GM21447 (cell line): ENCODE measurements around the gene MDM2.
"Not testable (repeated sequence)": the region's sequence is repeated elsewhere in the genome, so short reads cannot be mapped to it uniquely, and the experiment has no call there.

Experiments used
- ATAC-seq: cut with Tn5 transposase; IDR thresholded peaks from one replicate; pipeline ENCODE4 v1.9.1; 2021; ENCODE audit not compliant: unreplicated experiment

The MDM2 gene

DNA sequence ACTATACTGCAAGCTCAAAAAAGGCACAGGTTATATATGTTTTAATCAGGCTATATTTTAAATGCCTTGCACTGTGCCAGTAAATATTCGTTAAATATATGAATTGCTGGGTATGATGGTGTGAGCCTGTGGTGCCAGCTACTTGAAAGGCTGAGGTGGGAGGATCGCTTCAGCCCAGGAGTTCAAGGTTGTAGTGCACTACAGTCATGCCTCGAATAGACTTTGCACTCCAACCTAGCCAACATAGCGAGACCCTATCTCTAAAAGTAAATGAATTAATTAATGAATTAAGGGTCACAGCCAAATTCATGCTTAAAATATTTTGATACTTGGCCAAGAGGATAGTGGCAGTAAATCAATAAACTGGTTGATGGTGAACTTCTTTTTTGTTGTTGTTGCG lies 22.2 kb upstream of the MDM2 start:
- no peak for ATAC-seq

DNA sequence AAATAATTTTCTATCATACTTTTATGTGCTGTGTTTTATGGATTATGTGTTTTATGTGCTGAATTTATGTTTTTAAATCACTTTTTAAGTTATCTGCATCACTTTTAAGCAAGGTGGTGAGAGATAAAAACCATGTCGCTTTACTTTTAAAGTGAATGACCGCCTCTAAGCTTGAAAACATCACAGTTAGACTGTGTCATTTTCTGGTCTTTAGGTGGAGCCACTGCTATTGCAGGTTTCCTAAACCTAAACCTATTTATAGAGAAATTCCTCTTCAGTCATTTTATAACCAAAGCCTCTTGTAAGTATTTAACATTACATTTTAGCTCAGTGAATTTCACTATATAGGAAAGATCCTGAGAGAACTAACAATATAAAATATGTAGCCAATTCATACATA lies 21.0 kb upstream of the MDM2 start:
- ATAC-seq = no peak

DNA sequence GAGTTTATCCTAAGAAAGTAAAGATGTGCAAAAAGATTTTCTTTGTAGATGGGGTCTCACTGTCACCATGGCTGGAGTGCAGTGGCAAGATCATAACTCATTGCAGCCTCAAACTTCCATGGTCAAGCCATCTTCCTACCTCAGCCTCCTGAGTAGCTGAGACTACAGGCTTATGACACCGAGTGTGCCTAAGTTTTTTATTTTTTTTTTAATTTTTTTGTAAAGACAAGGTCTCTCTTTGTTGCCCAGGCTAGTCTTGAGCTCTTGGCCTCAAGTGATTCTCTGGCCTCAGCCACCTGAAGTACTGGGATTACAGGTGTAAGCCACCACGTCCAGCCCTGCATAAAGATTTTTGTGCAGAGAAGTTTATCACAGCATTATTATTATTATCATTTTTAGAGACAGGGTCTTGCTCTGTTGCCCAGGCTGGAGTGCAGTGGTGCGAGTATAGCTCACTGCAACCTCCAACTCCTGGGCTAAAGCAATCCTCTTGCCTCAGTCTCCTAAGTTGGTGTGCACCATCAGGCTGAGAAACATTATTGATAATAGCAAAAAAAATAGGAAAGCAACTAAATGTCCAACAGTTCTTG lies 19.3 kb upstream of the MDM2 start:
- no peak for ATAC-seq

DNA sequence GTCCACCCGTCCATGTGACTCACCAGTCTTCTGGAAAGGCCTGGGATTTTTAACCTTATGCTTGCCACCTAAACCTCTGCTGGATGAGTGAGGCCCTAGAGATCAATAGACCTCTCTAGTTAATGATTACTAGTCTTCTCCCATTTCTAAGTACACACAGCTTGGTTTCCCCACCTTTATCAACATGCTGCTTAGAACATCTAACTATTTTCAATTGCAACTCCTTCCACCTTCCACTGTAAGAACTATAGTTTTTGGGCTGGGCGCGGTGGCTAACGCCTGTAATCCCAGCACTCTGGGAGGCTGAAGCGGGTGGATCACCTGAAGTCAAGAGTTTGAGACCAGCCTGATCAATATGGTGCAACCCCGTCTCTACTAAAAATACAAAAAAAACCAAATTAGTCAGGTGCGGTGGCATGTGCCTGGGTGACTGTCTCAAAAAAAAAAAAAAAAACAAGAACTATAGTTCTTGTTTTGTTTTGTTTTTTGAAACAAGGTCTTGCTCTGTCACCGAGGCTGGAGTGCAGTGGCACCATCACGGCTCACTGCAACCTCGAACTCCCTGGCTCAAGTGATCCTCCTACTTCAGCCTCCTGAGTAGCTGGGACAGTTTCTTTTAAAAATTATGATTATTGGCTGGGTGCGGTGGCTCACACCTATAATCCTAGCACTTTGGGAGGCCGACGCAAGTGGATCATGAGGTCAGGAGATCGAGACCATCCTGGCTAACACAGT lies 18.7 kb upstream of the MDM2 start:
- ATAC-seq = no peak

DNA sequence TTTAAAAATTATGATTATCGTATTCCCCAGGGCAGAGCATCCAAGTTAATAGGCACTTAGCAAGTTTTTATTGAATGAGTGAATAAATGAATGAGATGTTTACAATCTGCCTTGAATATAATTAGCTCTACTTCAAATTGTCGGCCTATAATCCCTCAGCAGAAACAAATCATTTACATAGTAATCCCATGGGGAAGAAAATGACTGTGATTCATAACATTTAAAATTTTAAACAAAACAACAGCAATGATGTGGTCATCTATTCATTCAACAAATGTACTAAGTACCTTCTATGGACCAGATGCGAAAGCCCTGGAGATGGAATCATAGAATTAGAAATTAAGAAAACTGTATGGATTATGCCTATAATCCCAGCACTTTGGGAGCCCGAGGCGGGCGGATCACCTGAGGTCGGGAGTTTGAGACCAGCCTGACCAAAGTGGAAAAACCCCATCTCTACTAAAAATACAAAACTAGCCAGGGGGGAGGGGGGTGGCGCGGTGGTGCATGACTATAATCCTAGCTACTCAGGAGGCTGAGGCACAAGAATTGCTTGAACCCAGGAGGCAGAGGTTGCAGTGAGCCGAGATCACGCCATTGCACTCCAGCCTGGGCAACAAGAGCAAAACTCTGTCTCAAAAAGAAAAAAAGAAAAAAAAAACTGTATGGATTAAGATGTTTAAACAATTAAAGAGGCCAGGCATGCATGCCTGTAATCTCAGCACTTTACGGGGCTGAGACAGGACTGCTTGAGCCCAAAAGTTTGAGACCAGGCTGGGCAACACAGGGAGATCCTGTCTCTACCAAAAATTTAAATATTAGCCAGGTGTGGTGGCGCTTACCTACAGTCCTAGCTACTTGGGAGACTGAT lies 17.7 kb upstream of the MDM2 start:
- no peak for ATAC-seq

DNA sequence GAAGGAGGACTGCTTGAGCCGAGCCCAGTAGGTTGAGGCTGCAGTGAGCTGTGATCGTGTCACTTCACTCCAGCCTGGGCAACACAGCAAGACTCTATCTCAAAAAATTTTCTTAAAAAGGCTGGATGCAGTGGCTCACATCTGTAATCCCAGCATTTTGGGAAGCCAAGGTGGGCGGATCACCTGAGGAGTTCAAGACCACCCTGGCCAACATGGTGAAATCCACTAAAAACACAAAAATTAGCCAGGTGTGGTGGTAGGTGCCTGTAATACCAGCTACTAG lies 17.1 kb upstream of the MDM2 start:
- no peak for ATAC-seq

DNA sequence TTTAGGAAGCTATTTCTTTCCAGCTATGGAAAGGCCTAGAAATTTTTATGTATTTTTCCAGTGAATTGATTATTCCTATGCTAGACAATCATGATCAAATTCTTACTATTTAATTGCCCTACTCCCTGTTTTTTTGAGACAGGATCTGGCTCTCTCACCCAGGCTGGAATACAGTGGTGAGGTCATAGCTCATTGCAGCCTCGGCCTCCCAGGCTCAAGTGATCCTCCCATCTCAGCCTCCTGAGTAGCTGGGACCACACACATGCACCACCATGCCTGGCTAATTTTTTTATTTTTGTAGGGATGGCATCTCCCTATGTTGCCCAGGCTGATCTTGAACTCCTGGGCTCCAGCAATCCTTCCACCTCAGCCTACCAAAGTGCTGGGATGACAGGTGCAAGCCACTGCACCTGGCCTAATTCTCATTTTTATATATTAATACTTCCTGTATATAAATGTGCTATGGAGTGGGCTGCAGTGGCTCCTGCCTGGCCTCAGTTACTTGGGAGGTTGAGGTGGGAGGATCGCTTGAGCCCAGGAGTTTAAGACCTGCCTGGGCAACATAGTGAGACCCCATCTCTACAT lies 16.0 kb upstream of the MDM2 start:
- no peak for ATAC-seq

DNA sequence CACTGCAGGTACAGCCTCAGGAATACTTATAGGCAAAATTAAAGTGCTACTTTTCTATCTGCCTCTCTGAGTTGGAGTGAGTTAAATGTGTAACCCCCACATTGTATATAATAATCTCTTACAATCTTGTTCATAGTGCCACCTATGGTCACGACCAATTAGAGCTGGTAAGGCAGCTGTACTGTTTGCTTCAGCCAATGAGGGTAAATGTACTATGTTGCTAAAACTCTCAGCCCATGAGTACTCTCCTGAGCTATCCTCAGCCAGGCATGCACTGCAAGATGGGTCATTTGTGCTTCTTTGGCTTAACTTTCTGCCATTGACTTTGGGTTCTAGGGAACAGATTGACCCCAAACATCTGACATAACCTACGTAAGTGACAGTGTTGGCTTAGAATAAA lies 15.0 kb upstream of the MDM2 start:
- peak; percentile 95 for ATAC-seq

DNA sequence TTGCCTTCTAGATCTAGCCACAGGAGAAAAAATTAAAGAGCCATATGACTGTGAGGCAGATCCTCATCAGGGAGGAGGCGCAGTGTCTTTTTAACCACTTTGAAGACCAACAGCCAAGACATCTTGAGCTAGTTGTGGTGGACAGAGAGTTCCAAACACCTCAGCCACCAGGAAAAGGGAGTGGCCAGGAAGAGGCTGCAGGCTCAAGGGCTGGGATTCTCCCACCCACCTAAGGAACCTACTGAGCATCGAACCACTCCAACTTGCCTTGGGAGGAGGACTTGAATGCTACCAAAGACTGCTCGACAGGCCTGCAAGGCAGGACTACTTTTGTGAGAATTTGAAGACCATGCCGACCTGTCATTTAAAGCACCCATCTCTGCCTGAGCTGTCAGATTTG lies 14.5 kb upstream of the MDM2 start:
- no peak for ATAC-seq

DNA sequence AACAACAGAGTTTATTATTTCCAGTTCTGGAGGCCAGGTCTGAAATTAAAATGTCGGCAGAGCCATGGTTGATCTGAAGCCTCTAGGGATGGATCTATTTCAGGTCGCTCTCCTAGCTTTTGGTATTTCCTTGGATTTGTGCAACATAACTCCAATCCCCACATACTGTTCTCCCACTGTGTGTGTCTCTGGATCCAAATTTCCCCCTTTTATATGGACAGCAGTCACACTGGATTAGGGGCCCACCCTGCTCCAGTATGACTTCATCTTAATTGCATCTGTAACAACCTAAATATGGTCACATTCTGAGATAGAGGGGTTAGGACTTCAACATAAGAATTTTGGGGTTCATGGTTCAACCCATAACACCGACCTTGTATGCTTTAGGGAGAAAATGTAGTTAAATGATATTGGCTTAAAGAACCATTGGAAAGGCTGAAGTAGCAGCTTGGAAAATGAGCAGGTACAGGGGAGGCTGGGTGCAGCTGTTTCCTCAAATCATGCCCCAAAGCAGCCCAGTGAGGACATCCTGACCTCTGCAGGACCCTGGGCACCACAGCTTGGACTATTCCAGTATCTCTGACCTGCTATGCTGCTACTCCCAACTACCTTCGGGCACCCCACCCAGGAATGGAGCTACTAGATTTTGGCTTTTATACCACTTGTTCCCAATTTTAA lies 13.9 kb upstream of the MDM2 start:
- ATAC-seq = no peak

DNA sequence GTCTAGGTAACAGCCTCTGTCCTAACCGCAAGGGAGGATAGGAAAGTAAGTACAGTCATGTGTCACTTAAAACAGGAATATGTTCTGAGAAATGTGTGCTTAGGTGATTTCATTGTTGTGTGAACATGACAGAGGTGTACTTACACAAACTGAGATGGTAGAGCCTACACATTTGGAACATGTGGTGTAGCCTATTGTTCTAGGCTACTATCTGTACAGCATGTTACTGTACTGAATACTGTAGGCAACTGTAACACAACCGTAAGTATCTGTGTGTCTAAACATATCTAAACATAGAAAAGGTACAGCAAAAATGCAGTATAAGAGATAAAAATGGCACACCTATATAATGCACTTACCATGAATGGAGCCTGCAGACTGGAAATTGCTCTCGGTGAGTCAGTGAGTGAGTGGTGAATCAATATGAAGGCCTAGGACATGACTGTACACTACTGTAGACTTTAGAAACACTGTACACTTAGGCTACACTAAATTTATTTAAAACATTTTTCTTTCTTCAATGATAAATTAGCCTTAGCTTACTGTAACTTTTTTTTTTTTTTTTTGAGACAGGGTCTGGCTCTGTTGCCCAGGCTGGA lies 13.2 kb upstream of the MDM2 start:
- no peak for ATAC-seq

DNA sequence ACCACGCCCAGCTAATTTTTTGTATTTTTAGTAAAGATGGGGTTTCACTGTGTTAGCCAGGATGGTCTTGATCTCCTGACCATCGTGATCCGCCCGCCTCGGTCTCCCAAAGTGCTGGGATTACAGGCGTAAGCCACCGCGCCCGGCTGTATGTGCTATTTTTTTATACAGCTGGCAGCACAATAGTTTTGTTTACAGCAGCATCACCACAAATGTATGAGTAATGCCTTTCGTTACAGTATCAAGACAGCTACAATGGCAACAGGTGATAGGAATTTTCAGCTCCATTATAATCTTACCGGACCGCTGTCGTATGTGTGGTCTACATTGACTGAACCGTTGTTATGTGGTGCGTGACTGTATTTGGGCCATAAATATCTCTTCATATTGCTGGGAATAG lies 11.6 kb upstream of the MDM2 start:
- no peak for ATAC-seq

DNA sequence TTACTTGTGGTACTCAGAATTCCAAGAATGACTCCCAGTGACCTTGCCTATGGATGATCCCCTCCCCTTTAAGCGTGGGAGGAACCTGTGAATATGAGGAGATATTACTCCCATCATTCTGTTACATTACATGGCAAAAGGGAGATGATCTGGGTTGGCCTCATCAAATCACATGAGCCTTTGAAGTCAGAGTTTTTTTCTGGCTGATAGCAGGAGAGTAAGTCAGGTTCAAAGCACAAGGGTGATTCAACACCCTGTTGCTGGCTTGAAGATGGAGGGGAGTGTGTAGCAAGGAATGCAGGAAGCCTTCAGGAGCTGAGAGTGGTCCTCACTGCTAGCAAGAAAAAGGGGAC lies 9.1 kb upstream of the MDM2 start:
- no peak for ATAC-seq

DNA sequence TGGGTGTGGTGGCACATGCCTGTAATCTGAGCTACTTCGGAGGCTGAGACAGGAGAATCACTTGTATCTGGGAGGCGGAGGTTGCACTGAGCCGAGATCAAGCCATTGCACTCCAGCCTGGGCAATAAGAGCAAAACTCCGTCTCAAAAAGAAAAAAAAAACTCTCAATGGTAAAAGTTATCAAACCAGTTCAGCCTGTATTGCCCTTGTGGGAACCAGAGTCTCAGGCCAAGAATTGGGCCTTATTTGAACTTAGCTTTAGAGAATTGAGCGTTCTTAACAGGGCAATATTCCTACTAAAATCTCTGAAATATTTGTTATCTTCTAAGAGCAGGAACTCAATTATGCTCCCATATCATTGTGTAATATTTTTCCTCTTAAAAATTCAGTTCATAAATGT lies 7.7 kb upstream of the MDM2 start:
- no peak for ATAC-seq

DNA sequence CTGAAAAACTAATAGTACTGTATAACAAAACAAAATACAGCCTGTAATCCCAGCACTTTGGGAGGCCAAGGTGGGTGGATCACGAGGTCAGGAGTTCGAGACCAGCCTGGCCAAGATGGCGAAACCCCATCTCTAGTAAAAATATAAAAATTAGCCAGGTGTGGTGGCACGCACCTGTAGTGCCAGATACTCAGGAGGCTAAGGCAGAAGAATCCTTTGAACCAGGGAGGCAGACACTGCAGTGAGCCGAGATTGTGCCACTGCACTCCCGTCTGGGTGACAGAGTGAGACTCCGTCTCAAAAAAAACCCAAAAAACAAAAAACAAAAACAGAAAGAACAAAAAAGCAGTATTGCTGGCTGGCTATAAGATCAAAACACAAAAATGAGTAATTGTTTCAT lies 6.9 kb upstream of the MDM2 start:
- not testable (repeated sequence) for ATAC-seq

DNA sequence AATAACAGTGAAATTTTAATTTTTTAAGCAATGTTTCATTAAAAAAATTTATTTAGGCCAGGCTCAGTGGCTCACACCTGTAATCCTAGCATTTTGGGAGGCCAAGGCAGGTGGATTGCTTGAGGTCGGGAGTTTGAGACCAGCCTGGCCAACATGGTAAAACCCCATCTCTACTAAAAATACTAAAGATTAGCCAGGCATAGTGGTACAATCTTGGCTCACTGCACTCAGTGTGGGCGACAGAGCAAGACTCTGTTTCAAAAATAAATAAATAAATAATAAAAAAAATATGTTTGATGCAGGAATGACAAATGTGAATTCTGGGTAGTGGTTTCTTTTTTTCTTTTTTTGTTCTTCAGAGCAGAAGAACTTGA lies 5.6 kb upstream of the MDM2 start:
- not testable (repeated sequence) for ATAC-seq

DNA sequence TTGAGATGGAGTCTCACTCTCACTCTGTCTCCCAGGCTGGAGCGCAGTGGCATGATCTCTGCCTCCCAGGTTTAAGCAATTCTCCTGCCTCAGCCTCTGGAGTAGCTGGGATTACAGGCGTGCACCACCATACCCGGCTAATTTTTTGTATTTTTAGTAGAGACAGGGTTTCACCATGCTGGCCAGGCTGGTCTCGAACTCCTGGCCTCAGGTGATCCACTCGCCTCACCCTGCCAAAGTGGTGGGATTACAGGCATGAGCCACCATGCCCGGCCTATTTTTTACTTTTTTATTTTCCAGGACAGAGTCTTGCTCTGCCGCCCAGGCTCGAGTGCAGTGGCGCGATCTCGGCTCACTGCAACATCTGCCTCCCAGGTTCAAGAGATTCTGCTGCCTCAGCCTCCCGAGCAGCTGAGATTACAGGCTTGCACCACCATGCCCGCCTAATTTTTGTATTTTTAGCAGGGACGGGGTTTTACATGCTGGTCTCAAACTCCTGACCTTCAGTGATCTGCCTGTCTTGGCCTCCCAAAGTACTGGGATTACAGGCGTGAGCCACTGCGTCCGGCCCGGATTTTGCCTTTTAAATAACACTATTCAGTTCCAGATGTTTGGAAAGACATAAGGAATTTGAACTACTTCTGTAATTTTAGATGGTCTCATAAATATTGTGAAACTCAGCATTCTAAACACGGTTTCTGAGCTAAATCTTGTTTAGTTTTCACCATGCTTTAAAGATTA lies 4.9 kb upstream of the MDM2 start:
- not testable (repeated sequence) for ATAC-seq

DNA sequence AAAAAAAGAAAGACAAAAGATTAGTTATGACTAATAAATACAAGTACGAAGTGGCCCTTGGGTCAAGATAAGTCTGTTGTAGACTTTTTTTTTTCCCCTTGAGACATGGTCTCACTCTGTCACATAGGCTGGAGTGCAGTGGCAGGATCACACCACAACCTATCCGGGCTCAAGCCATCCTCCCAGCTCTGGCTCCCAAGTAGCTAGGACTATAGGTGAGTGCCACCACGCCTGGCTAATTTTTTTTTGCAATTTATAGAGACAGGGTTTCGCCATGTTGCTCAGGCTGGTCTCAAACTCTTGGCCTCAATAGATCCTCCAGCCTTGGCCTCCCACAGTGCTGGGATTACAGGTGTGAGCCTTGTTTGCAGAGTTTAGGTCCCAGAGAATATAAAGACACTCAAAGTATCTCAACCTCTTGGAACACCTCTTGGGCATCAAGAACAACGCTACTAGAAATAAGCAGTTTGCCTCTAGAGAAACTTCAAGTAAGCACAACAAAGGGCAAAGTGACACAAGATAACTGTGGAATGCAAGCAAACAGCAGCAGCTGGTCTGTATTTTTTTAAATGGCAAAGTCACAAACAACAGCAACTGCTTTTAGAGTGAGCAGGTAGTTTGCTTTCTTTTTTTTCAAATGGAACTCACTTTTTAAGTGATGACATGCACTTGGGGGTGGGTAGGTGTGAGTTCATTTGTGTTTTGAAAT lies 3.9 kb upstream of the MDM2 start:
- ATAC-seq = no peak

DNA sequence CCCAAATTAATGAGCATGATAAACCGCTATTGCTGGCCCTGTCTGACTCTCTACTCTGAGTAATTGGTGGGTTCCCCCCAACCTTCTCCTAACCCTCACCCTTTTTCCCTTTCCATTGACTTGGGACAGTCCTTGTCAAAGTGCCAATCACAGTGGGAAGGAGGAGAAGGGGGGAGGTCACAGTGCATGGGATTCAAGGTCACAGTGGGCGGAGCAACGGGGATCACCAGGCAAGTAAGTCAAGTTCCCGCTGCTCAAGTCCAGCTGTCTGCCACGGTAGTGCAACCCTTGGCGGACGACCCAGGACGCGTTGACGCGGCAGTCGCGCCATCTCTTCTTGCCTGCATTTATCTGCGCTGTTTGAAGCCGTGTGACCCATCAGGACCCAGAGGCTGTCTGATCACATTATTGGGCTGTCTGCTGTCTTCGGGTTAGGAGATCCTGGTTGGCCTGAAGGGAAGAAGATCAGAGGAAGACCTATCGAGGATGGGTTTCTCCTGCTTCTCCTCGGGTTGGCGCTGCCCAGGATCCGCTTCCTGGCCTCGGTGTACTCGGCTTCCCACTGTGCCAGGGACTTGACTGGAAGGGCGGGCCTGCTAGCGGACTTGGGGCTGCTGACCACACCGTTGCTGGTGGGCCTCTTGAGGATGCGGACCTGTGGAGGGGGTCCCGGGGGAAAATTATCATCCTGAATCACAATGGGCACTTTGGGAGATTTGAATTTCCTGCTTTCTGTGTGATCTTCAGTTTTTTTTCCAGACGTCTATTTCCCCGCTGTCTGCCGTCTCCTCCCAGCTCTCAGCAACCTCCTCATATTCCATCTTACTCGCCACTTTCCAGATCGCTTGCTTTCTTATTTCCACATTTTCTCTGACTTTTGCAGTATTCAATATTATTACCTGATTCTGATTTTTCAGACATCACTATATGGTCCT lies 3.1 kb upstream of the MDM2 start:
- ATAC-seq = no peak
